ENCODE data around the gene SLX4IP.

The SLX4IP gene

DNA sequence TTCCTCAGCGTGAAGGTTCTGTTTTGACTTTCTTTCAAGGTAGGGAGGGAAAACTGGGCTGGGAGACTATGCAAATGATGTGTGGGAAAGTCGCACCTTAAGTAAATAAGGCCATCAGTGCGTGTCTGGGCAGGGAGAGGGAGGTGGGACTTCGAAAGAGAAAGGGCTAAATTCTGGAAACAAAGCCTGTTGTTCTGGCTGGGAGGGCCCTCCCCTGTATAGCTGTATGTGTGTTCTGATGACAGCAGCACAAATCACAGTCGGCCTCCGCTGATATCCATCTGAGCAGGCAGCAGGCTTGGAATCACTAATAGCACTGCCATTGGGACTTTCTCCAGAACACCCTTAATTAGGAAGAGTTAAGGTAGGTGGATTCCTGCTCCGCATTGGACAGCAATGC, 219.5 kb downstream of the SLX4IP start:
- no peak for DNase-seq

DNA sequence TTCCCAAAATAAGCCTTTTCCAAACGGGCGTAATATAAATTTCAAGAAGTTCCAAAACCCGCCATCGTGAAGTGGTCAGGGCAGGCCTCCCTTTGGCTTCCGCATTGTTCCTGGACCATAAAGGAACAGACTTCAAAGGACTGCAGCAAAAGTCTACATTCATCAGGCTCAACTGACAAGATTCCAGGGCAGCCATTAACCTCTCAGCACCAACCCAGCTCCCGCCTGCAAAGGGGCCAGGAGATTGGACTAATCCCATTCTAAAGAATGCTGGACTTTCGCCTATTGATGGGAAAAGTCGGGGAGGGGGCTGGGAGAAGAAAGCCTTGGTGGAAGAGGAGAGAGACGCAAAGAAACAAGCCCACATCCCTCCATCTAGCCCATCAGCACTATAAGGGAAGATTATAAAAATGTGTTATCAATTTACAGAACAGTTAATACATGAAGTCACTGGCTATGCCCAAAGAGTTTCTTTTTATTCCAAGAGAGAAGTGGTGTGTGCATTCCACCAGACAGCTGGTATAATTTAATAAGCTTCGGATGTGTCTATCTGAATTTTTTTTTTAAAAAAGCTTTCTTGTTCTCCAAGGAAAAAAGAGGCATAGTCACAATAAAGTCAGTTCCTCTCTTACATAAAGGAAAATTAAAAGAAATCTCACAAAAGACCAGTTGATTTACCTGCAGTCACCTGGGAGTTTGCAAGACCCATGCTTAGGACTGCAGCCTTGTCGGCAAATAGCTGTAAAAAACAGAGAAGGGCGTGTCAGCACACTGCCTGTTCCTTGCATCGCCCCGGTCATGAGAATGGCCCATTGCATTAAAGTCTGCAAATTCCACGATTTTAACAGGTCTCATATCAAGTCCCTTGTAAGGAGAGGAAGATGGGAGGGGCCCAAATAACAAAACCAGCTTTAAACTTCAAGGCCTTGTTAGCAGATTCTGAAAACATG, 220.9 kb downstream of the SLX4IP start:
- DNase-seq, result no peak

DNA sequence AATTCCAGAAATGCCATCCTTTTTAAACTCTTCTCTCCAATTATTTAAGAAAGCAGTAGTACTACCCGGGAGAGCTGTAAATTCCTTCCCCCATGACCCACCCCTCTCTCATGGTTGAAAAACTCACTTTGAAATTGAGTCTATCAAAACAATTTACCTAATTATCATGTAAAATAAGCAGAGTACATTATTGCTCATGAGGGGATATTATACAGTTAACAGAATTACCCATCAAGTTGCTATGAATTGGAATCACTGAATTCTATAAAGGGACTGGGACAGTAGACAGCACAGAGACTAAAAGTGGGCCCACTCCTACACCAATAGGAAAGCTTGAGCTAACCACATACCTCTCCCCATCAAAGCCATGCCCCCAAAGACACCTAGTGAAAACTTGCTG, 222.3 kb downstream of the SLX4IP start:
- no peak for DNase-seq

DNA sequence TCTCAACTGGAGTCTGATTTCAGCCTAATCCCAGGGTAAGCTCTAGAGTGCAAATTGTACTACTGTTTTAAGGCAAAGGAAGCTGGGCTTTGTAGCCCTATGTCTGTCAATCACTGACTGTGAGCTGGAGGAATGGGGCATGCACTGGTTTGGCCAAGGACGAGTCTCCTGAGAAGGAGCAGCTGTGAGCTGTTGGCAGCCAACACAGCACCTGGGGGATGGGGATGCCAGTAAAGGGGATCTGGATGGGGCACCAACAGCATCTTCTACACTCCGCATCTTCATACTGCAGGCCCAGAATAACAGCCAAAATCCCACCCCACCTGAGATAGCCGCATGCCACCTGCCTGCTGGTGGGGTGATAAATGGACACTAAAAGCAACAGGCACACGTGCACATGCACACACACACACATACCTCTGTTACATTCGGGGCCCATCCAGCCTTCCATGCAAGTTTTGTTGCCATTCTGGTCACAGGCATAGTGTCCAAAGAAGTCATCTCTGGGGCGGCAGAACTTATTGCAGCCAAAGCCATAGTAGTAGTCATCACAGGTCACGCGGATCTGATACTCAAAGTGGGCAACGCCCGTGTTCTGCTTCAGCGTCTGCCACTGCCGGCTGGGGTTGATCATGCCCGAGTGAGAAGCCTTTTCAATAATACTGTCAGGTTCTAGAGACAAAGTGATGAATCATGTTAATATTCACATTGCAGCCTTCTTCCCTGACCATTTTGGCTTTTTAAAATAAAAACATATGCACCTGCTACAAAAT, 223.1 kb downstream of the SLX4IP start:
- no peak for DNase-seq

DNA sequence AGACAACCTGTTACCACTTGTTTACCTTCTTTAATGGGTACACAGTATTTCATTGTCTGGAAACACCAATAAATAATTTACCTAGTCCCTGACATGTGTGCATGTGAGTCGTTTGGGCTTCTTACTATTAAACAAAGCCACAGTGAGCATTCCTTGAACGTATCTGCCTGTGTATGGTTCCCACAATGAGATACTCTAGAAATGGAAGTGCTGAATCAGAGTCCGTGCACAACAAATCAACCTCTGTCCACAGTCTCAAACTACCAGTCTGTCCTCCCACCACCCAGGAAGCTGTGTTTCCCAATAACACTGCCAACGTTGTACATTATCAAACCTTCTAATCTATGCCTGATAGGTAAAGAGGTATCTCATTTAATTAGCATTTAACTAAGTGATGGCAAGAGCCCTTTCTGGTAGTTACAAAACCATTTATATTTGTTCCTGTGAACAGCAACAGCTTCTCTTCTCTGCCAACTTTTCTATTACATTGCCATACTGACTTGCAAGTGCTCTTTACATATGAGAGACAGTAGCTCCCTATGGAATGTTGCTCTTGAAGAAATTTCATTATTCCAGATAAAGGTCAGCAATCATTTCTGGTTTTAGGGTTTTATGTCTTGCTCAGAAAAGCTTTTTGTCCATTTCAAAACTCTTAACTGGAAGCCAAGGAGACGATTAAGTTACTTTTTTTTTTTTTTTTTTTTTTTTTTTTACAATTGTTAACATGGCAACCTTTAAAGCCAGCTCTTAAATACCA, 223.9 kb downstream of the SLX4IP start:
- DNase-seq, result no peak

DNA sequence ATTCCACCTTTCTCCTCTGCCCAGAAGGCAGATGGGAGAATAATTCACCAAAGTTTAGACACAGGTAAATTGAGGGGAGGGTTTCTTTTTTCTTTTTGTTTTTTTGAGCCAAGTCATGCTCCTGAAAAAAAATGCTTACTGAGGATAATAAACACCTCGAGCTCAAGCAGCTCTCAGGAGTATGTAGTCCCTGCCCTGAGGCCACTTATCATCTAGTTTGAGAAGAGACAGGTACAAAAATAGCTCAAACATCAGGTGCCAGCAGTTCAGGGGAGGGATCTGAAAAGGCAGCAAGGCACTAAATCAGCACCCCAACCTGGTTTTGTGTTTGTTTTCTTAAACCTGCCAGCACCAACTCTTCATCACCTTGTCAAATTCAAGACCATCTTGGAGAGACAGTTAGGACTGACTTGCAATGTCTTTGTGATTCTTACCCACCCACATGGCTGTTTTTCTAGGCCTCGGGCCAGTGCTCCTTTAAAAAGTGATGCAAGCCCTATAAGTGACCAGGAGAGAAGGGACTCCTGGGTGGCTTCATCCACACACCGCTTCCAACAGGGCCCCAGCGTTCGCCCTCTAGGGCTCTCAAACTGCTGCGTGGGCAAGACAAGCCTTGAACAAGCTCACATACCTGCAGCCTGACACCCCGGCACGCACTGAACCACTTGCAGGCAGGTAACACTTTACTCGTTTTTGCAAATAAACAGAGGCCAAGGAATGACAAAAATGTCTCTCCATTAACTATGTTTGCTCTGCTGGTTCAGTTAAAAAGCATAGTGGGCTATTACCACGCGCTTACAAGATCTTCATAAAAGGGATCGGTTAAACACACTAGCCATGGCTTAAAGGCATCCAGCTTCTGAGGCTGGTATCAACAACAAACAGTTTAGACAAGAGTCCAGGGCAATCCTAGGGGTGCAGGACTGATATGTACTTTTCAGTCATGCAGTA, 224.8 kb downstream of the SLX4IP start:
- DNase-seq, result no peak

DNA sequence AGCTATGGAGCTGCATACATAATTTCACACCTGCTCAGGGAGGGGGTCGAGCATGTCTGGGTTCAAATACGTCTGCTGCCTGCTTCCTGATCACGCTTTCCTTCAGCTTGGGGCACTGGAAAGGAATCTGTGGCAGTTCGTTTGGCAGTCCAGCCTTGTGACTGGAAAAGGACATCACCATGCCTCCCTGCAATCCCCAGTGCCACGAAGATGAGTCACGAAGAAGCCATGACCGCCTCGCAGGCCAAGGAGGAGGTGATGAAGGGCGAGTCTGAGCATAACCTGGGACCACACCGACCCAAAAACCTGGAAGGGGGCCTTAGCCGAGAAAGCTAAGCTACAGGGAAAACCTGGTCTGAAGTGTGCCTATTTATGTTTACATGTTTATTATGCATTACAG, 225.6 kb downstream of the SLX4IP start:
- DNase-seq, result no peak

DNA sequence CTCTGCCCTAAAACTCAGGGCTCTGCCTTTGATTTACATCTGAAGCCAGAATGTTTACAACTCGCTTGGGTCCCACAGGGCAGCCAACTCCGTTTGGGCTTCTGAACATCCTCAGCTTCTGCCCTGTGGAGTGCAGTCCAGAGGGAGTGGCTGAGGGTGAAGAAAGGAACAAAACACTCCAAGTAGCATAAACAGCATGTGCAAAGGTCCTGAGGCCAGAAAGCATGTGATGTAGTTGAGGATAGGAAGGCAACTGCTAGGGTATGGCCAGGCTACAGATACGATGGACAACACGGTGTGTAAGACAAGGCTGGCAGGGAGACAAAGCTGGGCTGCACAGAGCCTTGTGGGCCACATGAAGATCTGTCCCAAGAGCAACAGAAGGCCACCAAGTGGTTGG, 226.2 kb downstream of the SLX4IP start:
- no peak for DNase-seq

DNA sequence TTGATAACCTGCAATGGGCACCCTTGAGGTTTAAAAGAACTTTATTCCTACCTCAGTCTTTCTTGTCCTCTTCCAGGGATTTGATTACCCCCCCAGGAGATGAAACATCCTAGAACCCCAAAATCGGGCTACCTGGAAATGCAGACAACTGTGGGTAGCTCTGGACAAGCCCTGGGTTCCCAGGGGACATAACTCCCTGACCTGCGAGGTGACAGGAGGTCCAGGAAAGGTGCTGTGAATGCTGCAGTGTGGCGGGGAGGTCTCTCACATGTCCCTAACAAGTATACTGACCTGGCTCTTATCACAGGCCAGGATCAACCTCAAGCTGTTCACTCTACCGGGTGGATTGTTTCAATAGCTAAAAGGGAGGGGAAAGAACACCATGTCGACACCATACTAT, 227.0 kb downstream of the SLX4IP start:
- DNase-seq, result no peak

DNA sequence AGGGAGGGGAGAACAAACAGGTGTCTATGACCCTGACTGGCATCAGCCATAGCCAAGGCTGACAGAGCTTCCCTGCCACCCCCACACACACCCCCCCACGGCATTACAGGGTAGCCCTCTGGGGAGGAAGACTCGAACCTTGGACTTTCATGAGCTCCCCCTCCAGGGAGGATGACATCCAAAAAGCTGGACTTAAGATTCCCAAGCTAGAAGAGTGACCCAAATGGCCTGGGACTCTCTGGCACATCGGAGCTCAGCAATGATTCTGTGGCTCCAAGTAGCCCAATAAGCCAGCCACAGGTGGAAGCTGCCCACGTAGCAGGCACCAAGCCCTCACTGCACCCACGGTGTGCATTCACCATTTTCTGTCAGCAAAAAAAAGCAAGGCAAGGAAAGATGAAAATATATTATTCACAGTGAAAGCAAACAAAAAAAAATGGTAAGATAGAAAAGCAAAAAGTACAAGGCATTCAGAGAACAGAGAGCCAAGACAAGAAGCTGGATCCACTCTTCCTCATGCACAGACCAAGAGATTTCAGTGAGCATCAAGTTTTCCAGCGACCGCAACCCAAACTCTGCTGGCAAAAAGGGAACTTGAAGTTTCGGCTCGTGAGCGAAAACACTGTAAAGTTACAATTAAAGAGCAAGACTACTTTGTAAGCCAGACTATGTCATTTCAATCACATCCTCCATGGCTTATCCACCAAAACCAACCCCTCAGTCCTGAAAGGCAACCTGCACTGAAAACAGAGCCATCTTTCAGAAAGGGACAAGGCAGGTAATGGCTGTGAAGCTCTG, 227.8 kb downstream of the SLX4IP start:
- DNase-seq, result no peak

DNA sequence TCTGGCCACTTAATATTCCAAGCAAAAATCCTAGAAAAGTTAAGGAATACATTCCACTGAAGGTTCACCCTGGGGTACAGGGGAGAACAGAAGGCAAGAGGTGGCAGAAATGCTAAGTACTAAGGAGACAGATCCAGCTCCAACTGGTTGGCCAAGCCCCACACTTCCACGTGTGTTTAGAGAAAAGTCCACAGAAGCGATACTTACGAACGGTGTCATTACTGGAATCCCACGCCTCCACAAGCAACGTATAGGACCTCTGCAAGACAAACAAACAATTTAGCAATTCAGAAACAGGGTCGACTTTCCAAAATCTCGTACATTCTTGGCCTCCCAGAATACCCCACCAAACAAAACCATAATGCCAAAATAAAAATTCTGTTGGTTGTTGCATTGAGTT, 228.7 kb downstream of the SLX4IP start:
- no peak for DNase-seq

DNA sequence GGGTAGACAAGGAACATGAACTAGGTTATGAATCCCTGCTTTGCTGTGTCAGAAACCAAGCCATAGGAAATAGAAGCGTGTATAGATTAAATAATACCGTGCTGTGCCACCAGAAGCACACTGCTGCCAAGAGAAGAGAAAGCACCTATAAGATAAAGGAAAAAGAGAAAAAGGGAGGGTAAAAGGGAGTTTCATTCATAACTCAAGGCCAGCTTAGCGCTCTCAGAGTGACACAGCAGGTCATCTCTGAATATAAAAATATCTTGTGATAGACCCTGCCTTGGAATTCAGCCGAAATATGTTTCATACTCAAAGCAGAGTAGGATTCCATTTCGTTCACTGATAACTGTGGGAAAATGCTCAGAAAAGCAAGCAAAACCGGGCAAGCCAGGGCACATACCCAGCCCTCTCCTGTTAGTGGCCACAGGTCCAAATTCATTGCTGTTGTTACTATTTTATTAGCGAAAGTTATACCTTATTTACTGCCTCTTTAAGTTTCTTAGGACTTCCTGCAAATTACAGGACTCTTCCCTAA, 230.0 kb downstream of the SLX4IP start:
- no peak for DNase-seq

DNA sequence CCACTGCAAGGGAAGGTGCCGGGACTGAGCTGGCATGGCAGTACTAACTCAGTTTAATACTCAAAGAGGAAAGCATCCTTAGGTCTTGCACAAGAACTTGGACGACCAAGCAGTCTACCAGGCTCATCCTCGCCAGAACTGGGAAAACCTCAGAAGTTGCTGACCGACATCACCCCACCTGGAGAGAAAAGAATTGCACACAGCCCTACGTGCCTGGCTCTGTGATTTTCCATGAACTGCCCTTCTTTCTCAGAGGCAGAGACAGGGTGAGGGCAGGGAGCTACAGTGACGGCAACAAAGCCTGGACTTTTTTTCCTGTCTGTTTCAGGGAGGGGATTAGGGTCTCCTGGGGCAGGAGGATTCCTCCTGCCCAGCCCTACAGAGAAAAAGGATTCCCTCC, 230.7 kb downstream of the SLX4IP start:
- no peak for DNase-seq

DNA sequence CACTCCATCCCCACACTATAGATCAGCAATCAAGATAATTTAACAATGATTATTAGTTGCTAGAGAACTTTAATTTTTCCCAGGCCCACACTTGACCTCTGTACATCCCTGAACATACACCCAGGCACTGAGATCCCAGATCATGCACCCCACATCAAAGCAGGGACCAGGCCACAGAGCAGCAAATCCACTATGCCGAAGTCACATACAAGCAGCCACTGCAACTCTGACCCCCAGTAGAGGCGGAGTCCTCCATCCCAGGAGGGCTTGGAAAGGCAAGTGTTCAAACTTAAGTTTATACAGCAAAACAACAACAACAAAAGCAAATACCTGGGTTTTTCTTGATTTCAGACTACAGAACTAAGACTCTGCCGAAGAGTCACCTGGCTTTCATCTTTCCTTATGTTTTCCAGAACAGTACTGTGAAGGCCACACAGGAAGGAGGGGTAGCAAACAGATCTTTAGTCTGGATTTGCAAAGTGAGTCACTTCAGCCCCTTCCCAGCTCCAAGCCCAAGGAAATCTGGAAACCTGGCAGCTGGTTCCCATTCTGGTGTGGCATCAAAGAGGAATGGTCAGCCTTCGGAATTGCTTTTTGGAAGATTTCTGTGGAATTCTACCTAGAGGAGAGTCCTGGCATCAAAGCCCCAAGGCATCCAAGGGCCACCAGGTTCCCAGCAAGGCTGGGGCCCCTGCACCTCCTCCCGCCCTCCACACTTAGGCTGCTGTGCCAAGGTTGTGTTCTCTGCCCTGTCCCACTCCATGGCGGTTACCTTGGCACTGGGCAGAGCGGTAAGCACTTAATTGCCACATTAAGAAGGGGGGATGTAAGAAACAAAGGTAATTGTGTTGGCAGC, 231.3 kb downstream of the SLX4IP start:
- no peak for DNase-seq

DNA sequence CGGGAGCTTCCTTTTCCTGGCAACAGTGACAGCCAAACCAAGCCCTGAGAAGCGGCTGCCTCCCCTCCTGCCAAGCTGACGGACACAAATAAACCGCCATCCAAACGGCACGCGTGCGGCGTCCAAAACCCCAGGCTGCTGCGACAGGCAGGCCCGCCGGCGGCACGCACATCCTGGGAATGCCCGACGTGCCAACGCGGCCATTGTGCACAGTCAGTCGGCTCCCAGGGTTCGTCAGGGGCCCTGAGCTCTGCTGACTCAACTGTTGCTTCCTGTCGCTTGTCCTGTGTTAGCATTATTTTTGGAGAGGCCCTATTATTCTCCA, 231.9 kb downstream of the SLX4IP start:
- no peak for DNase-seq

DNA sequence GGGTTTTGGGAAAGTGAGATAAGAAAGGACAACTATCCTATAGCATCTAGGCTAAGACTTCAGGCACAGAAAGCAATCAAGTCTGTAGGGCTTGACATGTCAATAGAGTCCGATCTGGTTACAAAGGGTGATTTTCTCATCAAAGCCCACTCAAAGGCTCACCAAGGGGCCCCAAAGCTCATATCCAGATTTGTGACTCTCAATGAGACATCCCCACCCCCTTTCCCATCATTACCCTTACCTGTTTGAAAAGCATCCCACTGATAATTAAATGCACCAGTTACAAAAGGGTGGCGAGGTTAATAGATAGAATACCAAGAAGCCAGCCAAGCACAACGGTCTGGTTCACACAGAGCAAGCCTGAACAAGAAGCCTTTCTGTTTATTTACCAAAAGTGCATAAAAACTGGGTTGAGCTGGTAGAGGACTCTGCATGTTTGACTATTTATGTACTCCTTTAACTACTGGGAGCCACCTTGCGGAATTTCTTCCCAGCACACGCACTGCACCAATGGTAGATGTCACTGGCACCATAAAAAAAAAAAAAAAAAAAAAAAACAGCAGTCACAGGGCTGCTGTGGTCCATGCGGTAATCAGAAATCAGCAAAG, 232.6 kb downstream of the SLX4IP start:
- no peak for DNase-seq

DNA sequence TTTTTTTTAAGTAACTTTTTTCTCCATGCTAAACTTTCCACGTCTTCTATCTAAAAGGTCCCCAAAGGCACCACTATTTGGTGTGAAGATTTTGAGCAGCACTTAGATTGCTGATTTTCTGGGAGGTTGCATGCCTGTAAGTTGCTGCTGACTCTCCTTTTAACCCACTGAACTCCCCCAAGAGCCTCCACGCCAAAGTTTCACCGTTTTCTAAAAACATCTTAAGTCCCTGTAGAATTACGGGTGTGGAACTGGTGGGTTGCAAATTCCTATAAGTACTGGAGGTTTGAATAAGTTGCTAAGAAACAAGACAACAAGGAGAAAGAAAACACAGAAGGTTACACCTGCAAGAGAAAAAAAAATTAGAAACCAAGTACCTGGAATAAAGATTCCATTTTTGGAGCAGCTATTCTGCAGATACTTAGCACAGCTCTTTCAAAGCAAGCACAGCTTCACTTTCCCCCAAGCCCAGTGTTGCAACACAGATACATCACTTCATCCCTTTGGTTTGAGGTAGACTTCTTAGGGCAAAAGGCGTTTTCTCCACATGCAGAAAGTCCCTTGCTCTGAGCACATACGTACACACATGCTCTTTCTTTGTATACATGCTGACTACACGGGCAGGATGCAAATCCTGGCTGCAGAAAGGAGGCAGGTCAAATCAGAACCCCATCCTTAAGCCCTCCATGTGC, 233.7 kb downstream of the SLX4IP start:
- DNase-seq, result no peak

DNA sequence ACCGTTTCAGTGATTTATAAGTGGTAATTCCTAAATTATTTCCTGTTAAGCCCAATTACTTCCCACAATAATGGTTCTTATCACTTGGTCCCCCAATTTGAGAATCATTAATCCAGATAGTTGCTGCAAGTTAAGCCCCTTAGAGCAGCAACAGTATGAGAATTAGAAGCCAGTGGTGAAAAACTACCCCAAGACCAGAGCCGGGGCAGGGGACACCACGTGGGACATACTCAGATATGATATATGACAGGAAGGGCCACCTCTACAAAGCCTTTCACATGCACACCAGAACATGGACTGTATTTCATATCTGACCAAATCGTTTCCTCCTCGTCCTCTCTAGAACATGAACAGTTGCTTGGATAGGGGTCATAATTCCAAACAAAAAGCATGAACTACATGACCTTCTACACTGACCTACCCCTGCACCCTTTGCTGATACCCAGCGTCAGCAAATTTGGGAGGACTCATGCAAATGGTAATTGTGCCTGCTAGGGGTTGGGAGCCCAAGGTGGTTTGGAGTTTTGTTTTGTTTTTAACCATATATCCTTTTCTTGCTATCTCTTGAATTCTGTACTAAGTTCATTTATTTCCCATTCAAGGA, 234.8 kb downstream of the SLX4IP start:
- DNase-seq, result no peak

Data from stimulated activated CD4-positive, alpha-beta T cell treated with anti-CD3 and anti-CD28 coated beads, Interleukin-4, amount 100 ng/mL, for 1 hour (primary cell).